ENCODE data around the gene CASQ1.

CASQ1 gene

GRCh38 chr1:160221089-160221488, 30.7 kb downstream of the CASQ1 start:
- no peaks in the 10 kb centered on the region for H3K27me3 Mint-ChIP-seq
- H3K4me3 Mint-ChIP-seq, result no peak overlapping the region
- no peak overlapping the region for H3K27ac Mint-ChIP-seq
- peaks cover 67% of the 10 kb centered on the region for H3K36me3 Mint-ChIP-seq (ENCODE audit: low read depth)
- no peaks in the 10 kb centered on the region for H3K4me1 Mint-ChIP-seq (ENCODE audit: low read depth)
- no peaks in the 10 kb centered on the region for H3K9me3 Mint-ChIP-seq

GRCh38 chr1:160222546-160222945, 32.2 kb downstream of the CASQ1 start:
- Mint-ChIP-seq H3K4me3 (no peak overlapping the region), H3K36me3 (ENCODE audit: low read depth) (peaks cover 56% of the 10 kb centered on the region), H3K4me1 (ENCODE audit: low read depth) (no peaks in the 10 kb centered on the region), H3K9me3 (no peaks in the 10 kb centered on the region), H3K27ac (no peak overlapping the region), H3K27me3 (no peaks in the 10 kb centered on the region)

- H3K9me3 Mint-ChIP-seq, result no peaks in the 10 kb centered on the region
- H3K4me3 Mint-ChIP-seq, result no peak overlapping the region
- no peaks in the 10 kb centered on the region for H3K4me1 Mint-ChIP-seq (ENCODE audit: low read depth)
- peaks cover 56% of the 10 kb centered on the region for H3K36me3 Mint-ChIP-seq (ENCODE audit: low read depth)
- H3K27ac Mint-ChIP-seq, result no peak overlapping the region
- no peaks in the 10 kb centered on the region for H3K27me3 Mint-ChIP-seq
Measured at GRCh38 chr1:160224606-160225005, 34.2 kb downstream of the CASQ1 start.

- no peaks in the 10 kb centered on the region for H3K4me1 Mint-ChIP-seq (ENCODE audit: low read depth)
- H3K27ac Mint-ChIP-seq, result no peak overlapping the region
- no peaks in the 10 kb centered on the region for H3K27me3 Mint-ChIP-seq
- H3K36me3 Mint-ChIP-seq (ENCODE audit: low read depth), result peaks cover 57% of the 10 kb centered on the region
- no peak overlapping the region for H3K4me3 Mint-ChIP-seq
- no peaks in the 10 kb centered on the region for H3K9me3 Mint-ChIP-seq
Measured at GRCh38 chr1:160225345-160225744, 35.0 kb downstream of the CASQ1 start.

GRCh38 chr1:160226623-160227022, 36.2 kb downstream of the CASQ1 start:
- H3K36me3 Mint-ChIP-seq (ENCODE audit: low read depth), result peaks cover 53% of the 10 kb centered on the region
- H3K4me1 Mint-ChIP-seq (ENCODE audit: low read depth), result no peaks in the 10 kb centered on the region
- H3K27ac Mint-ChIP-seq, result no peak overlapping the region
- no peaks in the 10 kb centered on the region for H3K27me3 Mint-ChIP-seq
- no peaks in the 10 kb centered on the region for H3K9me3 Mint-ChIP-seq
- H3K4me3 Mint-ChIP-seq, result no peak overlapping the region

- Mint-ChIP-seq H3K4me1 (ENCODE audit: low read depth) (no peaks in the 10 kb centered on the region), H3K36me3 (ENCODE audit: low read depth) (peaks cover 49% of the 10 kb centered on the region), H3K4me3 (no peak overlapping the region), H3K9me3 (no peaks in the 10 kb centered on the region), H3K27me3 (no peaks in the 10 kb centered on the region), H3K27ac (no peak overlapping the region)
Measured at GRCh38 chr1:160227034-160227433, 36.7 kb downstream of the CASQ1 start.

- no peaks in the 10 kb centered on the region for H3K9me3 Mint-ChIP-seq
- peaks cover 44% of the 10 kb centered on the region for H3K36me3 Mint-ChIP-seq (ENCODE audit: low read depth)
- H3K4me1 Mint-ChIP-seq (ENCODE audit: low read depth), result no peaks in the 10 kb centered on the region
- H3K27me3 Mint-ChIP-seq, result no peaks in the 10 kb centered on the region
- no peak overlapping the region for H3K4me3 Mint-ChIP-seq
- H3K27ac Mint-ChIP-seq, result no peak overlapping the region
Measured at GRCh38 chr1:160227561-160227960, 37.2 kb downstream of the CASQ1 start.

GRCh38 chr1:160228431-160228830, 38.1 kb downstream of the CASQ1 start:
- H3K4me1 Mint-ChIP-seq (ENCODE audit: low read depth), result no peaks in the 10 kb centered on the region
- H3K27me3 Mint-ChIP-seq, result no peaks in the 10 kb centered on the region
- no peaks in the 10 kb centered on the region for H3K9me3 Mint-ChIP-seq
- no peak overlapping the region for H3K4me3 Mint-ChIP-seq
- peaks cover 47% of the 10 kb centered on the region for H3K36me3 Mint-ChIP-seq (ENCODE audit: low read depth)
- no peak overlapping the region for H3K27ac Mint-ChIP-seq

- H3K4me3 Mint-ChIP-seq, result no peak overlapping the region
- no peaks in the 10 kb centered on the region for H3K27me3 Mint-ChIP-seq
- no peaks in the 10 kb centered on the region for H3K9me3 Mint-ChIP-seq
- peaks cover 14% of the 10 kb centered on the region for H3K4me1 Mint-ChIP-seq (ENCODE audit: low read depth)
- peak overlapping the region; percentile 52 for H3K27ac Mint-ChIP-seq
- peaks cover 71% of the 10 kb centered on the region for H3K36me3 Mint-ChIP-seq (ENCODE audit: low read depth)
Measured at GRCh38 chr1:160232911-160233310, 42.5 kb downstream of the CASQ1 start.

GRCh38 chr1:160236806-160237205, 46.4 kb downstream of the CASQ1 start:
- Mint-ChIP-seq H3K4me3 (no peak overlapping the region), H3K27ac (no peak overlapping the region), H3K4me1 (ENCODE audit: low read depth) (peaks cover 14% of the 10 kb centered on the region), H3K9me3 (no peaks in the 10 kb centered on the region), H3K27me3 (no peaks in the 10 kb centered on the region), H3K36me3 (ENCODE audit: low read depth) (peaks cover 74% of the 10 kb centered on the region)

- Mint-ChIP-seq H3K27me3 (no peaks in the 10 kb centered on the region), H3K4me1 (ENCODE audit: low read depth) (peaks cover 14% of the 10 kb centered on the region), H3K36me3 (ENCODE audit: low read depth) (peaks cover 76% of the 10 kb centered on the region), H3K27ac (no peak overlapping the region), H3K9me3 (no peaks in the 10 kb centered on the region), H3K4me3 (no peak overlapping the region)
Measured at GRCh38 chr1:160237558-160237957, 47.2 kb downstream of the CASQ1 start.

GRCh38 chr1:160238408-160238807, 48.0 kb downstream of the CASQ1 start:
- Mint-ChIP-seq H3K4me3 (no peak overlapping the region), H3K4me1 (ENCODE audit: low read depth) (peaks cover 14% of the 10 kb centered on the region), H3K27ac (no peak overlapping the region), H3K9me3 (no peaks in the 10 kb centered on the region), H3K27me3 (no peaks in the 10 kb centered on the region), H3K36me3 (ENCODE audit: low read depth) (peaks cover 74% of the 10 kb centered on the region)

GRCh38 chr1:160239582-160240299, 49.4 kb downstream of the CASQ1 start:
- no peaks in the 10 kb centered on the region for H3K27me3 Mint-ChIP-seq
- H3K9me3 Mint-ChIP-seq, result no peaks in the 10 kb centered on the region
- no peak overlapping the region for H3K4me3 Mint-ChIP-seq
- no peak overlapping the region for H3K27ac Mint-ChIP-seq
- peaks cover 65% of the 10 kb centered on the region for H3K36me3 Mint-ChIP-seq (ENCODE audit: low read depth)
- peaks cover 5% of the 10 kb centered on the region for H3K4me1 Mint-ChIP-seq (ENCODE audit: low read depth)

- H3K27ac Mint-ChIP-seq, result no peak overlapping the region
- no peaks in the 10 kb centered on the region for H3K9me3 Mint-ChIP-seq
- no peak overlapping the region for H3K4me3 Mint-ChIP-seq
- H3K36me3 Mint-ChIP-seq (ENCODE audit: low read depth), result peaks cover 36% of the 10 kb centered on the region
- no peaks in the 10 kb centered on the region for H3K27me3 Mint-ChIP-seq
- peaks cover 3% of the 10 kb centered on the region for H3K4me1 Mint-ChIP-seq (ENCODE audit: low read depth)
Measured at GRCh38 chr1:160243767-160244166, 53.4 kb downstream of the CASQ1 start.

GRCh38 chr1:160244209-160244608, 53.8 kb downstream of the CASQ1 start:
- H3K9me3 Mint-ChIP-seq, result no peaks in the 10 kb centered on the region
- H3K4me1 Mint-ChIP-seq (ENCODE audit: low read depth), result peaks cover 3% of the 10 kb centered on the region
- H3K27ac Mint-ChIP-seq, result no peak overlapping the region
- no peaks in the 10 kb centered on the region for H3K27me3 Mint-ChIP-seq
- peaks cover 32% of the 10 kb centered on the region for H3K36me3 Mint-ChIP-seq (ENCODE audit: low read depth)
- H3K4me3 Mint-ChIP-seq, result no peak overlapping the region

- Mint-ChIP-seq H3K4me1 (ENCODE audit: low read depth) (peaks cover 3% of the 10 kb centered on the region), H3K9me3 (no peaks in the 10 kb centered on the region), H3K36me3 (ENCODE audit: low read depth) (peaks cover 20% of the 10 kb centered on the region), H3K27ac (no peak overlapping the region), H3K4me3 (no peak overlapping the region), H3K27me3 (no peaks in the 10 kb centered on the region)
Measured at GRCh38 chr1:160245434-160245833, 55.1 kb downstream of the CASQ1 start.
